EH (cell line): ENCODE results near the gene RBM38.

ENCODE experiments used
- DNase-seq: peaks from one replicate; pipeline ENCODE4 v3.0.0-alpha.2; 2015; ENCODE audit warnings: low read depth

RBM38 gene

DNA sequence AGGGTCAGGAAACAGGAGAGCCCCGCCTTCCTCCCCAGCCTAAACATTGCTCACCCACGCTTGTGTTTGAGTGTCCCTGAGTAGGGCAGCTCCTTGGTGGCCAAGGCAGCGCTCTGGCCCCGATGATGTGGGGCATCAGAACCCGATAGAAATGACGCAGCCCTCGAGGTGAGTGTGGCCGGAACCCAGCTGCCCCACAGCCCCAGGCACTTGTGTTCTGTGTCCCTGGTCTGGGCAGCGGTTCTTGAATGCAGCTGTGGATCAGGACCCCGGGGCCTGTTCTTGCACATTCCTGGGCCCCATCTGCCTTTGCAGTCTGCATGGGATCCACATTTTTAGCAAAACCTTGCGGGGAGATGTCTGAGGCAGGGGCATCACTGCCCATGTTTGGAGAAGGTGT is 12.8 kb downstream of the RBM38 start:
- DNase-seq, result no peak

GRCh38 chr20:57404419-57405072 is 13.3 kb downstream of the RBM38 start:
- no peak for DNase-seq

GRCh38 chr20:57405236-57406016 is 14.2 kb downstream of the RBM38 start:
- DNase-seq, result no peak

DNA sequence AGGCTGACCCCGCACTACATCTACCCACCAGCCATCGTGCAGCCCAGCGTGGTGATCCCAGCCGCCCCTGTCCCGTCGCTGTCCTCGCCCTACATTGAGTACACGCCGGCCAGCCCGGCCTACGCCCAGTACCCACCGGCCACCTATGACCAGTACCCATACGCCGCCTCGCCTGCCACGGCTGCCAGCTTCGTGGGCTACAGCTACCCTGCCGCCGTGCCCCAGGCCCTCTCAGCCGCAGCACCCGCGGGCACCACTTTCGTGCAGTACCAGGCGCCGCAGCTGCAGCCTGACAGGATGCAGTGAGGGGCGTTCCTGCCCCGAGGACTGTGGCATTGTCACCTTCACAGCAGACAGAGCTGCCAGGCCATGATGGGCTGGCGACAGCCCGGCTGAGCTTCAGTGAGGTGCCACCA is 16.4 kb downstream of the RBM38 start:
- no peak for DNase-seq

DNA sequence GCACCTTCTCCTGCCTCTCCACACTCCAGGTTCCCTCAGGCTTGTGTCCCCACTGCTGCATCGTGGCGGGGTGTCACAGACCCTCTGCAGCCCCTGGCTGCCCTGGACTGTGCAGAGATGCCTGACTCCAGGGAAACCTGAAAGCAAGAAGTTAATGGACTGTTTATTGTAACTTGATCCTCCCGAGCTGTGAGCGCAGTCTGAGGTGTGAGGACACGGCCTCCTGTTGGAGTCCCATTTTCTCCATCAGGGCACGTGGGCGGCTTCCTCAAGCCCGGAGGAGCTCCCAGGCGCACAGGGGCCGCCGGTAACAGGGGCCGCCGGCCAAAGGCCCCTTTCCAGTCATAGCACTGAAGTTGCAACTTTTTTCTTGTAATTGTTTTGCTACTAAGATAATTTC is 16.9 kb downstream of the RBM38 start:
- DNase-seq, result no peak

GRCh38 chr20:57408536-57409233 is 17.5 kb downstream of the RBM38 start:
- DNase-seq, result no peak

DNA sequence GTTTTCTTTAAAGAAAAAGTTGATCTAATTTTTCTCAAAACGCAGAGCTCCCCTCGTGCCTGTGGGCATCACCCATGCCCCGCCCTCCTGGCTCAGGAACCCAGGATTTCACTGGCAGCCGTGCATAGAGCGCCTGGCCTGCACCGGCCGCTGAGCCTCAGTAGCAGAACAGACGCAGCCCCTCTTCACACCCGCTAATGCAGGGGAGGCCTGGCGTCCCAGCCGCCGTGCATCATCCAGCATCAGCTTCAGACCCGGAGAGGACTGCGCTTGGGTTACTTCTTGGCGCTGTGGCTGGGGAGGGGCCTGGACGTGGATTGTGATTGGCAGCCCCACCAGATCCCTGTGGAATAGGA is 18.1 kb downstream of the RBM38 start:
- DNase-seq, result no peak

GRCh38 chr20:57409672-57410397 is 18.6 kb downstream of the RBM38 start:
- DNase-seq, result no peak

- DNase-seq, result no peak
Measured at GRCh38 chr20:57410398-57410920, 19.3 kb downstream of the RBM38 start.

- no peak for DNase-seq
Measured at GRCh38 chr20:57410924-57411323, 19.7 kb downstream of the RBM38 start.

- no peak for DNase-seq
Measured at GRCh38 chr20:57411406-57412283, 20.4 kb downstream of the RBM38 start.

DNA sequence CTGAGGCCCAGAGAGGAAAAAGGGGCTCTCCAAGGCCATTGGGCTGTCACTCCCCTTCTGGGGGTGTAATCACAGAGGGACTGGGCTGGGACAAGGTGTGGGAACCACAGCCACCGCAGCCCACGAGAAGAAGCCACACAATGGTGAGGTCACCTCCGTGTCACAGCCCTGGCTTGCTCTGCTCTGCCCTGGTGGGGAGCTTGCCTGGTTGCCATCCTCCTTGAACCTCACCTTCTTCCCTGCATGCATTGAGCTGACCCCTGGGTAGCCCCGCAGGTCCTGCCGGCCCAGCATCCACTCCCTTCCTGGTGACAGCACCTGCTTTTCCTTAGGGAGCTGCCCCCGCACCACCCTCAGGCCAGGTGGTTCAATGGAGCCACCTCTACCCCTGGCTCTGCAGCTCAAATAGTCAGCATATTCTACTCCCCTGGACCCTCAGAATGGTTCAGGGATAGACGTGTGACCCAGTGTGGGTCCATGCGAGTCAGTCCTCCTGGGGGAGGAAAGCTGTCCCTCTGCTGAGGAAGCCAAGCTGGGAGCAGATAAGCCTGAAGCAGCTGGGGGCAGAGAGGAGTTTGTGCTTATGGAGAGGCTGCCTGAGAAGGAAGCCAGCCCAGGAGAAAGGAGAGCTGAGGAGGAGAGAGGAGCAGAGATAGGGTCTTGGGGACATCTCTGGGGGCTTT is 21.3 kb downstream of the RBM38 start:
- DNase-seq, result no peak

DNA sequence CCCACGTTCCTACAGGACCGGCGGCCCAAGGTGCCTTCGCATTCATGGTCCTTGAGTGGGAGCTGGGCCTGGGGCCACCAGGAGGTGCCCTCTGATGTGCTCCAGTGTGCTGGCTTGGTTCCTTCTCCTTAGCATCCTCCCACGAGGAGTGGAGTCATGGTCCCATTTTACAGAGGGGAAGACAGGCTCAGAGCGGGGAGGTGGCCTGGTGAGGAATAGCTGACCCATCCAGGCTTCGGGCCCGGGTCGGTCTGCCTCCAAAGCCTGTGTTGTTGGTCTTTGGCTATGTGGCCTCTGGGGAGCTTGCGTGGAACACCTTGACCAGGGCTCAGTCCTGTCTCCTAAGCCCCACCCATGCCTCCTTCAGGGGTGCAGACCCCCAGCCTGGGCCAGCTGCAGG is 22.8 kb downstream of the RBM38 start:
- no peak for DNase-seq

DNA sequence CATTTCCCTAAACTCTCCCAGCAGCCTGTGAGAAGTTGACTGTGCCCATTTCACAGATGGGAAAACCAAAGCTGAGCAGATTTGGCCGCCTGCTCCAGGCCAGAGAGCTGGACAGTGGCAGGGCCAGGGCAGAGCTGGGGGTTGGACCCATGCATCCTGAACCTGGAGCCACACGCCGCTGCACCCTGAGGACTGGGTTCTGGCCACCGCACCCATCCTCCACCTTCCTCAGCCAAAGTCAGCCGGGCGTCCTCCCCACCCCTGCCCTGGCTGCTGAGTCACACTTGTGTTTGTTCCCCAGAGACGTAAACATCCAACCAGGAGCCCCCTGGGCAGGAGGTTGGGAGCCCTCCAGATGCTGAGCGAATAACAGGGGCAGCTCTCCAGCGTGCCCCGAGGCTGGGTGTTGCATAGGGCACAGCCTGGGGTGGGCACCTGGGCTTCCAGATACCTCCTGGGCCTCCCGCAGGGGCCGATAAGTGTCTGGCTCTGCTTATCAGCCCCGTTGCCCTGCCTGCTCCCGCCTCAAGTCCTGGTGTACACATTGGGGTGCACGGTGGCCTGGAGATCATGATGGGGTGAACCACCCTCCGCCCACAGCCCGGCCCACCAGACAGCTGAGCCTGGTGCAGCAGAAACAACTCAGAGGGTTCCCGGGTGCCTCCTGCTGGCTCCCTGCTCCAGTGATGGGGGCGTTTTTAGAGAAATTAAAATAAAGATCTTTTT is 23.8 kb downstream of the RBM38 start:
- no peak for DNase-seq

DNA sequence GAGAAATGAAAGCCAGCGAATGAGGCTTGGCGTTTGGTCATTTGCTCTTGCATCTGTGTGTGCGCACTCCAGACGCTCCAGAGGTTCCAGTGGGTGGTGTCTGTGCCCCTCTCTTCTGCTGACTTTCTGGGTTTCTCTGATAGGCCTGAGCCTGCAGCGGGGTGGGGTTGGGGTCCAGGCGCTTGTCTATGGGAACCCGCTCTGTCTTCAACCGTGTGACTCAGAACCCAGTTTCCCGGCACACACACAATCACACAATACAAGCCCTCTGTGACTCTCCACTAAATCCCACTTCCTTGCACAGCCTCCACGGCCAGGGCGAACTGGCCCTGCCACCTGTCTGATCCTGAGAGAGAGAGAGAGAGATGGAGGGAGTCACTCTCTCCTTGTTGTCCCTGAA is 24.6 kb downstream of the RBM38 start:
- DNase-seq, result no peak

DNA sequence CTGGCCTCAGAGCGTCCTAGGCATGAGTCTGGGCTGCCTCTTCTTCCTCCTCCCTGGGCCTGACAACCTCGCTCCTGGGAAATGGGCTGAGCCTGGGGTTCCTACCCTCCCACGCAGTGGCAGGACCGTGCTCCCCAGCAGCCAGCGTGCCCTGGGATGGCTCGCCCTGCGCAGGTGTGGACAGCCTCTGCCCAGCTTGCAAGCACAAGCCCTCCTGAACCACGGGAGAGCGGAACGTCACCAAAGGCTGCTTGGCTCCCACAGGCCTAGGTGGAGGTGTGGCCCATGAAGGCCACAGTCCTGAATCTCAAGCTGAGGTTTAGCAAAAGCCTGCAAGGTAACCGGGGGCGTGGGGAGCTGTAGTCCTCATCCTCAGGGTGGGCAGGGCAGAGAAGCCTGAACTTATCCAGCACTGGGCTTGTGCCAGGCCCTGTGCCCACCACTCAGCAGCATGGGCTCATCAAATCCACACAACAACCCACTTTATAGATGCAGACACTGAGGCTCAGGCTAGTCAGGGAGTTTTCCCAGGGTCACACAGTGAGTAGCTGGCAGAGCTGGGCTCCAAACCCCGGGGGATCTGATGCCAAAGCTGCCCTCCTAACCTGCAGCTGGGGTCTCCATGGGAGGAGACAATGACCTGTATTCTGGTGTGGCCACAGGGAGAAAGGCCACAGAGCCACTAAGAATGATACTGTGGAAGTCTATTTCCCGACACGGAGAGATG is 25.3 kb downstream of the RBM38 start:
- no peak for DNase-seq

DNA sequence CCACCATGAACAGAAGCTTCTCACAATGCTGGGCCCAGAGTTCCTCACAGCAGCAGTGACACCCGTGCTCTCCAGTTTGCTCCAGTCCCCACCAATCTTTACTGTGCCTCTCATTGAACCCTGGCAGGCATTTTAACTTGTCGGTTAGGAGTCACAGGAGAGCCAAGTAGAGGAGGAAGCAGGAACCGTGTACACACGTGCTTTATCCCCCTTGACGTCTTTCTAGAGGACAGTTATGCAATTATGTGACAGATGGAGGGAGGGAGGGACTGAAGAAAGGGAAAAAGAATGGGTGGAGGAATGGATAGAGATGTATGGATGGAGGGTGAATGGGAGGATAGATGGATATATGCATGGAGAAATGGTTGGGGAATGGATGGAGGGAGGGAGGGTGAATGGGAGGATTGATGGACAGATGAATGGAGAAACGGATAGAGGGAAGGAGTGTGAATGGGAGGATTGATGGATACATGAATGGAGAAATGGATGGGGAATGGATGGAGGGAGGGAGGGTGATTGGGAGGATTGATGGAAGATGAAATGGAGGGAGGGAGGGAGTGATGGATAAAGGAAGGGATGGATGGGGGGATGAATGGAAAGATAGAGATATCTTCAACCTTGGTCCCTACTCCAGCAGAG is 26.0 kb downstream of the RBM38 start:
- no peak for DNase-seq

DNA sequence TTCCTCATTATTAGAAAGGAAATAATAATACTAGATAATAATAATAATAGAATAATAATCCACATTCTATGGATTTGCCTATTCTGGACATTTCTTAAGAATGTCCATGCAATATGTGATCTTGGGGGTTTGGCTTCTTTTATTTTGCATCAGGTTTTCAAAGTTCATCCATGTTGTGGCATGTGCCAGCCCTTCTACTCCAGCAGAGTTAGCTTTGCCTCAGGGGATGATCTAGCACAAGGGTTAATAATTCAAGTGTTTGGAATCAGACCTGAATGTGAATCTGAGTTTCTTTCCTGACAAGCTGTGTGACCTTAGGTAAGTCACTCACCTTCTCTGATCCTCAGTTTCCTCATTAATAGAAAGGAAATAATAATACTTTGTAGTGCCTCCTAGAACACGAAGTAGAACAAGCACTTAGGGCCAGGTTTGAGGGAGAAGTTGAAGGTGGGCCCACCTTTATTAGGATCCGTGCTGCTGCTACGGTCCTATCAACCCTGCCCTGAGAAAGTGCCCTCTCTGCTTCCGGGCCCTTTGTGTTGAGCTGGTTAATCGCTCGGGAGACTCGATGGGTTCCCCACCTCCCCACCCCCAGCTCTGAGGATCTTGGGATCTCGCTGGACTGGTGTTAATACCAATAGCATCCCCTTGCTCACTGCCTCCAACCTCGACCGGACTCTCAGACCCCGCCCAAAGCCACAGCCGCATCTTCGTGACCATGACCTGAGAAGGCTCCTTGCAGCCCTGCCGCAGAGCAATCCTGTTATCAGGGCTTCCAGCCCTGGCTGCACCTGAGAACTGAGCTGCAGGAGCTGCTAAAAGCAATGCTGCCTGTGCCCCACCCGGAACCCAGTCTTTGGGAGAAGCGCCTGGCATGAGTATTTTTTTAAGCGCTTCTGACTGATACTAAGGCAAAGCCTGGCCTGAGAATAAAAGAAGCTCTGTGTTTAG is 26.9 kb downstream of the RBM38 start:
- no peak for DNase-seq
